A549 (cell line): ENCODE results near the gene SRSF7.

Experiments used
- CTCF ChIP-seq: fragments of >200 bp; sonication (Bioruptor Twin); formaldehyde crosslinking; IDR thresholded peaks from 3 replicates; pipeline ENCODE4 v1.5.1; 2016
- EP300 ChIP-seq, 2 experiments: fragments of >200 bp; sonication (Bioruptor Twin); formaldehyde crosslinking; IDR thresholded peaks; 2 replicates in 1 of 2; 3 replicates in 1 of 2; pipeline ENCODE4 v1.6.1; 2016 to 2017
- ESRRA ChIP-seq: fragments of 150-350 bp; IDR thresholded peaks from 2 replicates; pipeline ENCODE4 v1.6.1; 2014; ENCODE audit warnings: mild to moderate bottlenecking, low read length, borderline replicate concordance
- GATA3 ChIP-seq: IDR thresholded peaks from 2 replicates; pipeline ENCODE4 v1.6.1; 2012; ENCODE audit warnings: borderline replicate concordance
- MYC ChIP-seq: IDR thresholded peaks from 2 replicates; pipeline ENCODE4 v1.6.1; 2012; ENCODE audit warnings: mild to moderate bottlenecking, inconsistent platforms, low read length, improper control_type of control experiment, borderline replicate concordance
- PBX3 ChIP-seq: IDR thresholded peaks from 2 replicates; pipeline ENCODE4 v1.6.1; 2012
- POLR2A ChIP-seq: IDR thresholded peaks from 2 replicates; pipeline ENCODE4 v1.6.1; 2012; ENCODE audit warnings: mild to moderate bottlenecking, low read length
- REST ChIP-seq: fragments of 200-600 bp; sonication (generic); IDR thresholded peaks from 2 replicates; pipeline ENCODE4 v1.6.1; 2016; ENCODE audit warnings: antibody characterized with exemption, mild to moderate bottlenecking, moderate library complexity

GRCh38 chr2:38722271-38723061 is 28.7 kb downstream of the SRSF7 start:
- no peak for TF ChIP-seq PBX3
- no peak for TF ChIP-seq CTCF
- no peak for TF ChIP-seq POLR2A
- TF ChIP-seq REST = no peak
- no peak for TF ChIP-seq EP300 (IDR thresholded peaks at IDR 0.05)
- TF ChIP-seq MYC = no peak
- TF ChIP-seq ESRRA = no peak
- no peak for TF ChIP-seq GATA3
